K562 (cell line): ENCODE measurements around the gene SCLY. TPM values are rescaled to one million over a fixed set of nuclear protein-coding genes. Genes with fewer than 3 reads are reported as not detected.

ENCODE experiments used
- ATAC-seq: fragments of 200-7000 bp; cut with Tn5 transposase; 3 replicates; pipeline ENCODE4 v1.9.1; 2020; ENCODE audit warnings: moderate library complexity
- BruUV-seq: library from RNA; stranded (reverse); fragments of 400-500 nt; replicated peaks from 2 replicates; lab custom pipeline; 2021; lab: Mats Ljungman, UMichigan
- CTCF ChIA-PET: fragments of 300-600 bp; formaldehyde crosslinking; extraction: SDS; loops from one replicate; lab custom pipeline; 2021; ENCODE audit warnings: low intra/inter-chr PET ratio; lab: Yijun Ruan, JAX
- POLR2A ChIA-PET: fragments of 300-600, 350-650 bp; sonication (Branson Sonifier 250); formaldehyde crosslinking; extraction: SDS; loops from one replicate; lab custom pipeline; 2021; ENCODE audit warnings: antibody characterized with exemption, inconsistent platforms; lab: Yijun Ruan, JAX
- DNase-seq, 4 experiments: peaks; one replicate each; pipeline versions ENCODE4 v3.0.0 to v3.0.0-alpha.2; 2011 to 2018; ENCODE audit warnings: low spot score in 3 of 4, mixed read lengths in 3 of 4; ENCODE audit errors: extremely low read depth in 1 of 4
- FAIRE-seq: peaks from 2 replicates; lab custom pipeline; 2011; peaks lifted over from hg19 to GRCh38; lab: Jason Lieb, UNC
- H2AFZ ChIP-seq: 2 replicates; pipeline ENCODE4 v1.6.0; 2011; ENCODE audit warnings: low read depth, low read length, control low read depth, inconsistent platforms
- H3K27ac ChIP-seq: fragments of 200-600 bp; 3 replicates; pipeline ENCODE4 v1.8.0; 2011; ENCODE audit warnings: low read depth, mild to moderate bottlenecking, control low read depth, inconsistent platforms, low read length, moderate library complexity, mixed read lengths; ENCODE audit errors: extremely low read depth
- H3K27me3 ChIP-seq, 2 experiments: fragments of 300-600 bp in 1 of 2; 2 replicates in 1 of 2; 3 replicates in 1 of 2; pipeline versions ENCODE4 v1.6.0 to v1.8.0; 2011; ENCODE audit warnings: inconsistent platforms in 2 of 2, low read length in 2 of 2, mild to moderate bottlenecking in 1 of 2, mixed read lengths in 1 of 2, moderate library complexity in 1 of 2; ENCODE audit not compliant: control insufficient read depth in 2 of 2, insufficient read depth in 2 of 2
- H3K36me3 ChIP-seq: fragments of 300-600 bp; 3 replicates; pipeline ENCODE4 v1.8.0; 2011; ENCODE audit warnings: mild to moderate bottlenecking, low read length, inconsistent platforms; ENCODE audit not compliant: control insufficient read depth, insufficient read depth
- H3K4me1 ChIP-seq, 2 experiments: fragments of 200-600 bp in 1 of 2; replicated peaks in 1 of 2; 2 replicates in 1 of 2; 3 replicates in 1 of 2; pipeline versions ENCODE4 v1.5.1 to v1.8.0; 2011; ENCODE audit warnings: inconsistent platforms in 2 of 2, low read length in 2 of 2, mild to moderate bottlenecking in 1 of 2, mixed read lengths in 1 of 2, moderate library complexity in 1 of 2; ENCODE audit not compliant: control insufficient read depth in 2 of 2, insufficient read depth in 2 of 2
- H3K4me2 ChIP-seq: 2 replicates; pipeline ENCODE4 v1.6.1; 2011; ENCODE audit warnings: low read length, control low read depth, inconsistent platforms, mixed read lengths; ENCODE audit not compliant: insufficient read depth
- H3K4me3 ChIP-seq: fragments of 200-600 bp; sonication (generic), shearing (Covaris generic); 2 replicates; pipeline ENCODE4 v1.5.1; 2016; ENCODE audit warnings: control low read depth, inconsistent platforms
- H3K79me2 ChIP-seq: fragments of 200-600 bp; 3 replicates; pipeline ENCODE4 v1.8.0; 2011; ENCODE audit warnings: low read length, inconsistent platforms; ENCODE audit not compliant: control insufficient read depth, insufficient read depth
- H3K9ac ChIP-seq, 2 experiments: 2 replicates each; pipeline versions ENCODE4 v1.6.0 to v1.6.1; 2011; ENCODE audit warnings: low read depth in 2 of 2, low read length in 2 of 2, control low read depth in 1 of 2, inconsistent platforms in 1 of 2, mild to moderate bottlenecking in 1 of 2, mixed read lengths in 1 of 2; ENCODE audit not compliant: insufficient read depth in 1 of 2
- H3K9me1 ChIP-seq: one replicate; pipeline ENCODE4 v1.6.0; 2011; ENCODE audit warnings: inconsistent platforms, mild to moderate bottlenecking, low read length, moderate library complexity; ENCODE audit not compliant: control insufficient read depth, insufficient read depth
- H3K9me3 ChIP-seq: replicated peaks from 2 replicates; pipeline ENCODE4 v1.5.1; 2011; ENCODE audit warnings: low read depth, low read length, inconsistent platforms; ENCODE audit not compliant: control insufficient read depth, insufficient read depth
- H4K20me1 ChIP-seq: replicated peaks from 2 replicates; pipeline ENCODE4 v1.6.1; 2011; ENCODE audit warnings: low read length, inconsistent platforms, mixed read lengths; ENCODE audit not compliant: control insufficient read depth, insufficient read depth
- CHAMP1 ChIP-seq: fragments of 450-650 bp; IDR thresholded peaks from 2 replicates; pipeline ENCODE4 v1.6.1; 2016; ENCODE audit warnings: mild to moderate bottlenecking
- DDX20 ChIP-seq: fragments of 450-650 bp; IDR thresholded peaks from 2 replicates; pipeline ENCODE4 v1.6.1; 2016; ENCODE audit warnings: missing genetic modification characterization, low read depth, mild to moderate bottlenecking, missing compliant biosample characterization, moderate library complexity
- DLX4 ChIP-seq: fragments of 250-450 bp; sonication (Bioruptor Pico); IDR thresholded peaks from 2 replicates; pipeline ENCODE4 v1.6.1; 2021; ENCODE audit warnings: mild to moderate bottlenecking
- E2F1 ChIP-seq: sonication (generic); formaldehyde crosslinking; IDR thresholded peaks from 2 replicates; pipeline ENCODE4 v1.8.1; 2023; ENCODE audit warnings: mild to moderate bottlenecking, missing genetic modification reagents, moderate library complexity
- EP400 ChIP-seq: fragments of 450-650 bp; IDR thresholded peaks from 2 replicates; pipeline ENCODE4 v1.6.1; 2017; ENCODE audit warnings: antibody characterized with exemption, mild to moderate bottlenecking, moderate library complexity
- GTF2A2 ChIP-seq: IDR thresholded peaks from 2 replicates; pipeline ENCODE4 v1.6.1; 2016; ENCODE audit warnings: mild to moderate bottlenecking, missing genetic modification characterization, missing compliant biosample characterization
- LCOR ChIP-seq: sonication (generic); formaldehyde crosslinking; IDR thresholded peaks from 2 replicates; pipeline ENCODE4 v1.8.0; 2022; ENCODE audit warnings: mild to moderate bottlenecking, missing genetic modification reagents
- NBN ChIP-seq: fragments of 450-650 bp; IDR thresholded peaks from 2 replicates; pipeline ENCODE4 v1.6.1; 2016; ENCODE audit warnings: low read depth, mild to moderate bottlenecking
- RBM22 ChIP-seq: fragments of 200-400 bp; formaldehyde crosslinking; IDR thresholded peaks from 2 replicates; pipeline ENCODE4 v1.6.1; 2018; ENCODE audit warnings: low read length, low read depth; ENCODE audit not compliant: poor library complexity, severe bottlenecking
- SPI1 ChIP-seq: IDR thresholded peaks from 2 replicates; pipeline ENCODE4 v1.6.1; 2011; ENCODE audit warnings: low read depth, low read length, control low read depth, borderline replicate concordance
- TCF15 ChIP-seq: fragments of 250-450 bp; sonication (Bioruptor Pico); IDR thresholded peaks from 2 replicates; pipeline ENCODE4 v1.8.0; 2022; ENCODE audit warnings: moderate library complexity, mild to moderate bottlenecking, inconsistent platforms
- TCFL5 ChIP-seq: fragments of 250-450 bp; sonication (Bioruptor Pico); conservative IDR thresholded peaks from 2 replicates; pipeline ENCODE4 v1.6.1; 2021; ENCODE audit warnings: mild to moderate bottlenecking, moderate library complexity, matching md5 sums
- ZKSCAN3 ChIP-seq: fragments of 250-450 bp; sonication (Bioruptor Pico); IDR thresholded peaks from 2 replicates; pipeline ENCODE4 v1.4.0; 2020
- ZNF3 ChIP-seq: fragments of 250-450 bp; sonication (Bioruptor Pico); IDR thresholded peaks from 2 replicates; pipeline ENCODE4 v1.5.0; 2021; ENCODE audit warnings: mild to moderate bottlenecking, moderate library complexity
- ZNF395 ChIP-seq: fragments of 200-800 bp; sonication (Bioruptor generic); IDR thresholded peaks from 2 replicates; pipeline ENCODE4 v1.6.1; 2017; ENCODE audit warnings: missing genetic modification characterization, missing compliant biosample characterization
- ZNF512 ChIP-seq: IDR thresholded peaks from 2 replicates; pipeline ENCODE4 v1.6.1; 2016; ENCODE audit warnings: missing genetic modification characterization, missing compliant biosample characterization
- WGBS: fragments of 100-300 bp; shearing (Covaris generic); methylation state at CpG from one replicate; pipeline ENCODE4 v1.1.6; 2016; ENCODE audit warnings: low coverage, mixed read lengths; ENCODE audit not compliant: insufficient coverage; ENCODE audit errors: missing lambda C conversion rate; 5-methylcytosine and 5-hydroxymethylcytosine counted together
- in situ Hi-C: fragments of 300-500 bp; cut with MboI; formaldehyde crosslinking; loops from 4 replicates; pipeline ENCODE4 v1.15.0; 2018; ENCODE audit warnings: inconsistent platforms, mixed read lengths
- intact Hi-C: fragments of 100-400 bp; cut with micrococcal nuclease; formaldehyde crosslinking; loops from 2 replicates; pipeline ENCODE4 v1.14.2; 2022
- polyA plus RNA-seq, 8 experiments: library from polyadenylated mRNA; depleted of rRNA in 4 of 8; stranded (reverse) in 5 of 8; unstranded in 3 of 8; fragments of >200 nt; fragmentation: Nextera tagmentation in 2 of 8; fragmentation: Illumina TruSeq in 1 of 8; extraction: Ambion mirVana in 2 of 8; extraction: Trizol in 1 of 8; gene quantifications; 2 replicates each; pipeline versions ENCODE4 v1.2.1 to v1.2.3, GENCODE V29; 2011 to 2014; ENCODE audit warnings: inconsistent platforms in 1 of 8, missing spikeins in 1 of 8
- total RNA-seq, 7 experiments: library from RNA; depleted of rRNA in 6 of 7; stranded (reverse); fragments of >200 nt in 6 of 7; fragmentation: Illumina TruSeq in 2 of 7; extraction: Trizol in 2 of 7; gene quantifications; 2 replicates each; pipeline versions ENCODE4 v1.2.1 to v1.2.3, GENCODE V29; 2011 to 2021; ENCODE audit warnings: low replicate concordance in 1 of 7

SCLY gene
- total and polyA plus RNA-seq, 9 of the 15 experiments (the other 6 are each of a cell fraction or from before 2014, with no cell fraction given), result 2.6 to 32.2 (median 21.1) TPM

- FAIRE-seq (no peak), ATAC-seq (no peak), DNase-seq (no peak)
- no TSS peak for BruUV-seq
- in situ Hi-C loops, result no loop called here
- intact Hi-C loops, result no loop called here
- ChIA-PET CTCF (no interaction called here), POLR2A (no interaction called here)
- no peak overlapping the region for H3K4me3 ChIP-seq
- H3K36me3 ChIP-seq, result peaks cover 49% of the 10 kb centered on the region; the same call in 2 of the 3 replicates
- H3K9me3 ChIP-seq, result no peaks in the 10 kb centered on the region
- H2AFZ ChIP-seq, result no peak overlapping the region
- no peaks in the 10 kb centered on the region for H4K20me1 ChIP-seq
- no peaks in the 10 kb centered on the region for H3K27me3 ChIP-seq
- no peaks in the 10 kb centered on the region for H3K4me1 ChIP-seq
- TF ChIP-seq SPI1 (no peak), DDX20 (tag) (no peak), ZNF512 (tag) (no peak), CHAMP1 (no peak), E2F1 (CRISPR knock-in tag) (no peak), TCF15 (CRISPR knock-in tag) (no peak), RBM22 (no peak), TCFL5 (CRISPR knock-in tag) (no peak), ZNF395 (no peak), DLX4 (no peak), GTF2A2 (tag) (no peak), NBN (no peak), LCOR (no peak), ZNF3 (CRISPR knock-in tag) (no peak), EP400 (no peak), ZKSCAN3 (CRISPR knock-in tag) (no peak)
- no peaks in the 10 kb centered on the region for H3K79me2 ChIP-seq
- H3K9me1 ChIP-seq, result no peaks in the 10 kb centered on the region
- no peak overlapping the region for H3K4me2 ChIP-seq
- no peak overlapping the region for H3K9ac ChIP-seq
- WGBS, result 96% methylated on average over 4 of the region's 7 CpGs
- H3K27ac ChIP-seq, result no peak overlapping the region
Observed at GRCh38 chr2:238082827-238083226, 22.0 kb downstream of the SCLY start.
